AG09309 (cell line): ENCODE data around the gene SLC7A14.

Experiments
- DNase-seq: peaks from one replicate; pipeline ENCODE4 v3.0.0-alpha.2; 2010; ENCODE audit warnings: low read depth
- H3K4me3 ChIP-seq: 2 replicates; pipeline ENCODE4 v1.5.1; 2011; ENCODE audit warnings: mild to moderate bottlenecking, low read depth, low read length, moderate library complexity; ENCODE audit not compliant: control insufficient read depth
- CTCF ChIP-seq: IDR thresholded peaks from 2 replicates; pipeline ENCODE4 v1.5.1; 2011; ENCODE audit warnings: mild to moderate bottlenecking, low read depth, low read length, inconsistent platforms; ENCODE audit not compliant: insufficient read depth, control insufficient read depth; ENCODE audit errors: missing control alignments

The SLC7A14 gene

GRCh38 chr3:170425491-170426239 lies 160.2 kb downstream of the SLC7A14 start:
- H3K4me3 ChIP-seq, result no peak overlapping the region
- no peak for DNase-seq
- TF ChIP-seq CTCF, result no peak

- no peak for DNase-seq
- H3K4me3 ChIP-seq, result no peak overlapping the region
- TF ChIP-seq CTCF, result no peak
Measured at GRCh38 chr3:170424879-170425278, 161.0 kb downstream of the SLC7A14 start.

GRCh38 chr3:170423001-170423615 lies 162.8 kb downstream of the SLC7A14 start:
- H3K4me3 ChIP-seq, result no peak overlapping the region

GRCh38 chr3:170421758-170422157 lies 164.1 kb downstream of the SLC7A14 start:
- no peak overlapping the region for H3K4me3 ChIP-seq
- no peak for TF ChIP-seq CTCF

More at GRCh38 chr3:170423001-170423615, 162.8 kb downstream of the SLC7A14 start:
- DNase-seq, result no peak
- TF ChIP-seq CTCF, result no peak

GRCh38 chr3:170421111-170421641 lies 164.7 kb downstream of the SLC7A14 start:
- TF ChIP-seq CTCF, result no peak
- DNase-seq, result no peak
- H3K4me3 ChIP-seq, result no peak overlapping the region

More at GRCh38 chr3:170421758-170422157, 164.1 kb downstream of the SLC7A14 start:
- no peak for DNase-seq

- TF ChIP-seq CTCF, result no peak
- no peak overlapping the region for H3K4me3 ChIP-seq
Measured at GRCh38 chr3:170420307-170420821, 165.5 kb downstream of the SLC7A14 start.

More at GRCh38 chr3:170420307-170420821, 165.5 kb downstream of the SLC7A14 start:
- no peak for DNase-seq
